Measurements from ENCODE around the gene CDC25A.
"Not testable (repeated sequence)": the region's sequence is repeated elsewhere in the genome, so short reads cannot be mapped to it uniquely, and the experiment has no call there.

CDC25A gene

GRCh38 chr3:48140936-48141603 is 47.1 kb downstream of the CDC25A start:
- DNase-seq (ENCODE audit: low spot score), result no peak

- DNase-seq (ENCODE audit: low spot score), result no peak
These were observed 47.9 kb downstream of the CDC25A start for GRCh38 chr3:48140336-48140757.

GRCh38 chr3:48137425-48137999 is 50.7 kb downstream of the CDC25A start:
- no peak for DNase-seq (ENCODE audit: low spot score)

- DNase-seq (ENCODE audit: low spot score), result peak; percentile 85
These were observed 52.4 kb downstream of the CDC25A start for GRCh38 chr3:48135552-48136495.

- DNase-seq (ENCODE audit: low spot score), result peak; percentile 68
These were observed 57.8 kb downstream of the CDC25A start for GRCh38 chr3:48130321-48130904.

GRCh38 chr3:48129921-48130320 is 58.3 kb downstream of the CDC25A start:
- DNase-seq (ENCODE audit: low spot score), result no peak

GRCh38 chr3:48128774-48129173 is 59.4 kb downstream of the CDC25A start:
- DNase-seq (ENCODE audit: low spot score), result no peak

GRCh38 chr3:48125886-48126622 is 62.2 kb downstream of the CDC25A start:
- no peak for DNase-seq (ENCODE audit: low spot score)

GRCh38 chr3:48125013-48125705 is 63.1 kb downstream of the CDC25A start:
- DNase-seq (ENCODE audit: low spot score), result no peak

- no peak for DNase-seq (ENCODE audit: low spot score)
These were observed 64.9 kb downstream of the CDC25A start for GRCh38 chr3:48123346-48123745.

GRCh38 chr3:48122504-48122903 is 65.7 kb downstream of the CDC25A start:
- DNase-seq (ENCODE audit: low spot score), result no peak

- no peak for DNase-seq (ENCODE audit: low spot score)
These were observed 68.0 kb downstream of the CDC25A start for GRCh38 chr3:48120223-48120622.

- peak; percentile 2 for DNase-seq (ENCODE audit: low spot score)
These were observed 68.6 kb downstream of the CDC25A start for GRCh38 chr3:48119505-48120193.

- no peak for DNase-seq (ENCODE audit: low spot score)
These were observed 69.3 kb downstream of the CDC25A start for GRCh38 chr3:48118928-48119327.

- no peak for DNase-seq (ENCODE audit: low spot score)
These were observed 69.9 kb downstream of the CDC25A start for GRCh38 chr3:48118322-48118721.

- no peak for DNase-seq (ENCODE audit: low spot score)
These were observed 75.4 kb downstream of the CDC25A start for GRCh38 chr3:48112813-48113212.

- not testable (repeated sequence) for DNase-seq (ENCODE audit: low spot score)
These were observed 76.0 kb downstream of the CDC25A start for GRCh38 chr3:48112108-48112791.

GRCh38 chr3:48110463-48110862 is 77.8 kb downstream of the CDC25A start:
- DNase-seq (ENCODE audit: low spot score), result no peak

GRCh38 chr3:48107227-48107626 is 81.0 kb downstream of the CDC25A start:
- DNase-seq (ENCODE audit: low spot score), result no peak

All from pons (tissue), 1 donor.